Suprapubic skin (tissue), 3 donors: ENCODE results near the gene PBLD.

ENCODE experiments used
- CTCF ChIP-seq, 2 donors: fragments of 200-600 bp in 1 of 2; fragments of 450-650 bp in 1 of 2; sonication (generic) in 1 of 2; IDR thresholded peaks; one replicate each; pipeline ENCODE4 v1.5.1; 2016 to 2019; ENCODE audit warnings: antibody characterized with exemption in 2 of 2, mild to moderate bottlenecking in 1 of 2, moderate library complexity in 1 of 2
- EP300 ChIP-seq: sonication (generic); formaldehyde crosslinking; IDR thresholded peaks from one replicate; pipeline ENCODE4 v1.6.1; 2017; ENCODE audit warnings: antibody characterized with exemption
- POLR2A ChIP-seq, 2 donors: fragments of 450-650 bp; IDR thresholded peaks; one replicate each; pipeline ENCODE4 v1.6.1; 2017; ENCODE audit warnings: antibody characterized with exemption in 2 of 2, mild to moderate bottlenecking in 2 of 2, moderate library complexity in 2 of 2

DNA sequence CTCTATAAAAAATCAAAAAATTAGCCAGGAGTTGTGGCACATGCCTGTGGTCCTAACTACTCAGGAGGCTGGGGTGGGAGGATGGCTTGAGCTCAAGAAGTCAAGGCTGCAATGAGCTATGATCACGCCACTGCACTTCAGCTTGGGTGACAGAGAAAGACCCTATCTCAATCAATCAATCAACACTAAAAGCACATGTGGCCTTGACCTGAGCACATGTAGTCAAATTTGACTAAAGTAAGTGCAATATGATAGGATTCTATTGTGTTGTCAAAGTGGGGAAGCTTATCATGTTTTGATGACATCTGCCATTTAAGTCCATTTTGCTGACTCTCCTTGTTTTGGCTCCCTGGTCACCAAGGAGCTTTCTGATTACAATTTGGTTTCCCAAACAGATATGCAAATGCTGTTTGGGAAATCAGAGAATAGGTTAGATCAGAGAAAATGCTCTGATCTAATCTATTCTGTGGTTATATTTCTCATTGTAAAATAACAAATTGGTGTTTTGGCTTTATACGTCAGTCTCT lies 57.1 kb downstream of the PBLD start:
- TF ChIP-seq EP300 (no peak), POLR2A (IDR thresholded peaks at IDR 0.05) (no peak), CTCF (IDR thresholded peaks at IDR 0.05) (no peak)
